Daoy (cell line): ENCODE results near the gene CLSTN1. TPM values are rescaled to one million over a fixed set of nuclear protein-coding genes. Genes with fewer than 3 reads are reported as not detected.

Experiments used
- DNase-seq: peaks from one replicate; pipeline ENCODE4 v3.0.0-alpha.2; 2015; ENCODE audit warnings: low read depth
- total RNA-seq: library from RNA; depleted of rRNA; stranded (reverse); fragments of >200 nt; shearing (Covaris generic); gene quantifications from 2 replicates; pipeline ENCODE4 v1.2.3, GENCODE V29; 2014

CLSTN1 gene
- total RNA-seq, 1 experiment from 2014 or later = 37.5 TPM

DNA sequence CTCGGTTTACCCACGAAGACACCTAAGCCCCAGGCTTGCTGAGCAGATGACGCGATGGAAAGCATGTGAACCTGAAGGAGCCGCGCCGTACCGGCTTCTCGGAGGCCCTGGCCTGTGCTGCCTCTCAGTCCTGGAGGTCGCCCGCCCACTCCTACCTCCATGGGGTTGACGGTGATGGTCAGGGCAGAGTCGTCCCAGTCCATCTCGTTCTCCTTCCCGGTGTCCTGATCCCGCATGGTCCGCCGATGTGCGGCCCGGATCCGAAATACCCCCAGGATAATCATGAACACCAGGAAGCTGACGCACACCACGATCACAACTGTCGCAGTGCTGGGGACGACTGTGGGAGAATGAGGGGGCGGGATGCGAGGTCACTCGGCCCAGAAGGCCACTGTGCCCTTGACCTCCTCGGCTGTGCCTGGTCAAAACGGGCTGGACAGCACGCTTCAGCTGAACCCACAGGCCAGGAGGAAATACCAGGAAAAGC is 92.7 kb downstream of the CLSTN1 start:
- DNase-seq = no peak

DNA sequence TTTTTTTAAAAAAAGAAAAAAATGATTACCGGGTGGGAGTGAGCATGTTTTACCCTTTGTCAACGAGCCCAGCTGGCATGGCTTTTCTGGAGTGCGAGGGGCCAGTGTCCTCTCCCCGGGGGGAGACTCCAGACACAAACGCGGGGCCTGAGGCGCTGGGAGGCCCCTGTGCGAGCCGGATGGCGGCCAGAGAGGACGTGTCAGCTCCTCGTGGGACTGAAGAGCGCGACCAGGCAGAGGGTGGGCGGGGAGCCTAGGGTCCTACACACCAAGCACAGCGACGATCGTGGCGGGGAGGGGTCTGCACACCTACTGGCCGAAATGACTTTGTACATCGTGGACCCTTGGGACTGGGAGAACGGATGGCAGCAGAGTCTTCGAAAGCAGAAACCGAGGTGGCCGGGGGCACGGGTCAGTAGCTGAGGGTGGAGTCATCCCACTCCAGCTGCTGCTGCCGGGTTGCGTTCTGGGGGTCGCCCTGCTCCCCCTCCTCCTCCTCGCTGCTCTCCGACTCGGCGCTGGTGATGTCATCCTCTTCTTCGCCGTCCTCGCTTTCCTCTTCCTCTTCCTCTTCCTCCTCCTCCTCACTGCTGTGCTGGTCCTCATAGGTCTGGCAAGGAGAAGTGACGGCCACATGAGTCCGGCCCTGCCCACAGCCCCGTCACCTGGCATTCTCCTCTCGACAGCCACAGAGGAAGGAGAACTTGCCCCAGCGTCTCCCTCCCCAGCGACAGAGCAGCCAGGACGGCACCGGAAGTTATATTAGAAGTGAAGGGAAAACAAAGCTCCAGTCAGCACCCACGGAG is 93.5 kb downstream of the CLSTN1 start:
- DNase-seq = no peak

DNA sequence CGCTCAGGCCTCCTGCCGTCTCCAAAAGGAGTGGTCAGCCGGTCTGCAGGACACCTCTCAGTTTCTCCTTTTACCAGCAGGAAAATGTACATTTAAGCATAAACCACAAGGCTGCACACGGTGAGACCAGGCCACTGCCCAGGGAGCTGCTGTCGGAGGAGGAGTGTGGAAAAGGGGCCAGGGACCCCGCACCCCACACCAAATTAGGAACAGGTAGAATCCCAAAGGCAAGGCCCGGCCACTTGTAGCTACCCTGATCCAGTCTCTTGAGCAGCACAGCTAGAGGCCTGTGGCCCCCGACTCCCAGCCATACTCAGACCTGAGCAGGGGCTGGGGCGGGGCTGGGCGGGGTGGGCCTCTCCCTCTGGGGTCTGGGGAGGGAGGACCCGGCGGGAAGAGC is 94.2 kb downstream of the CLSTN1 start:
- no peak for DNase-seq

GRCh38 chr1:9728451-9729295 is 95.1 kb downstream of the CLSTN1 start:
- DNase-seq = no peak

GRCh38 chr1:9726905-9727595 is 96.7 kb downstream of the CLSTN1 start:
- no peak for DNase-seq

- DNase-seq = no peak
Measured at GRCh38 chr1:9726406-9726805, 97.4 kb downstream of the CLSTN1 start.

DNA sequence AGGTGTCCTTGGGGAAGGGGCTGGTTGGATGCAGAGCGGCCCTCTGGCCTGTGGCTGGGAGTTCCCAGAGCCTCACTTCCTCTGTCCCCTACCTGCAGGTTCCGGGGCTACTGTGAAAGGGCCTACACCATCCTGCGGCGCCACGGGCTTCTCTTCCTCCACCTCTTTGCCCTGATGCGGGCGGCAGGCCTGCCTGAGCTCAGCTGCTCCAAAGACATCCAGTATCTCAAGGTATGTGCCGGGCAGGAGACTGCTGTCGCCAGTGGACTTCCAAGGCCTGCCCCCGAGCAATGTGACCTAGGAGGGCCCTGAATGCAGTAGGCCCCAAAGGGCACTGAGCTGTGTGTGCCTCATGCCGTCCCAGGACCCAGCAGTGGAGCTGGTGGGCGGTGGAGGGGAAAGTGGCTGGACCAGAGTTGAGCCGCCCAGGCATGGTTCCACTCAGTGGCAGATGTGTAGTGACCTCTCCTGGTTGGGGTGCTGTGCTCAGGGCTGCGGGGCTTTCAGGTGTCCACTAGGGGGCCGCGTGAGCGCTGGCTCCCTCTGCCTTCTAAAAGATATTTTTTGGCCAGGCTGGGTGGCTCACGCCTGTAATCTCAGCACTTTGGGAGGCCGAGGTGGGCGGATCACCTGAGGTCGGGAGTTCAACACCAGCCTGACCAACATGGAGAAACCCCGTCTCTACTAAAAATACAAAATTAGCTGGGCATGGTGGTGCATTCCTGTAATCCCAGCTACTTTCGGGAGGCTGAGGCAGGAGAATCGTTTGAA is 98.9 kb downstream of the CLSTN1 start:
- peak; percentile 73 for DNase-seq

- DNase-seq = no peak
Measured at GRCh38 chr1:9723926-9724325, 99.8 kb downstream of the CLSTN1 start.

DNA sequence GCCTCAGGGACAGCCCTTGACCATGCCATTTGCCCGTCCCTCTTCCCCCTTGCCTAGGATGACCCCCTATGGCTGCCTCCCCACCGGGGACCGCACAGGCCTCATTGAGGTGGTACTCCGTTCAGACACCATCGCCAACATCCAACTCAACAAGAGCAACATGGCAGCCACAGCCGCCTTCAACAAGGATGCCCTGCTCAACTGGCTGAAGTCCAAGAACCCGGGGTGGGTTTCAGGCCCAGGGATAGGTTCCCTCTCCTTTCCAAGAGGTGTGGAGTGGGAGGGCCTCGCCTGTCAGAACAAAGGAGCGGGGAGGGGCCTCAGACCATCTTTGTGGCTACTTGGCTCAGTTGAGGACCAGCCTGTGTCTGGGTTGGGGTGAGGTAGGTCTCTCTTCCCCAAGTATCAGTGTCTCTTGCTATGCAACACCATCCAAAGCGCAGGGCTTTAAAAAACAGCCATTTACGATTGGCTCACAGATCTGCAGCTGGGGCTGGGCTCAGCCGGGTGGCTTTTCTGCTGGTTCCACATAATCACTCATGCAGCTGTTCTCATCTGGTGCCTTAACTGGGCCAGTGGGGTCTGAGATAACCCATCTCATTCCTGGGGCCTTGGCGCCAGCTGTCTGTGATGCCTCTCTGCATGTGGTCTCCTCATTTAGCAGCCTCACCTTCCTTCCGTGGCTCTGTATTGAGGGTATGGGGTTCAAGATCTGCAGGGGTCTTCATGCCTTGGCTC is 100.5 kb downstream of the CLSTN1 start:
- DNase-seq = no peak

GRCh38 chr1:9722378-9722749 is 101.4 kb downstream of the CLSTN1 start:
- DNase-seq = no peak

GRCh38 chr1:9721606-9722377 is 102.0 kb downstream of the CLSTN1 start:
- DNase-seq = peak; percentile 53

GRCh38 chr1:9720785-9721605 is 102.8 kb downstream of the CLSTN1 start:
- no peak for DNase-seq

- DNase-seq = no peak
Measured at GRCh38 chr1:9719978-9720722, 103.6 kb downstream of the CLSTN1 start.

DNA sequence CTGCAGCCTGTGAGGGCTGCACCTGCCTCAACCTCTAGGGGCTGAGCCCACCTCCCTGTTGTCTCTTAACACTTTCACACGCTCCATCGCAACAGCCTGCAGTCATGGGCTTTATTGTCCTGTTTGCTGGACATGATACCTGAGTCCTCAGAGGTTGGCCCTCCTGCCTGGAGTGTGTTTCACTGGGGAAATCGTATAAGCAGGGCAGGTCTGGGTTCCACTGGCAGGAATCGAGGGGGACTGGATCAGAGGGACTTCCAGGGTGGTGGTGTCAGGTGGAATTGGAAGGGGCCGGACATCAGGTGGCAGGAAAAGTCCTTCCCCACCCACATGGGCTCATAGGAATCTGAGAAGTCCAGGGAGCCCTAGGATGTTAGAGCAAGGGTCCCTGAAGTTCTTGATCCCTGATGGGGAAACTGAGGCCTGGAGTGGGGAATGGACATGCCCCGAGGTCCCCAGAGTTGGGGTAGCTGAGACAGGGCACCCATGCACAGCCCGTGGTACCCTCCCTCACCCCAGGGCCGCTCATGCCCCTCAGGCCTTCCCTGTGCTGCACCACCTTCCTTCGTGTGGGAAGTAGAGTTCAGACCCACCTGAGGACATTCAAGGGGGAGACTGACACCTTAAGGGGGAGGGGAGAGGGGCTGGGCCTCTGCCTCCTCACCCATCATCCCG is 105.6 kb downstream of the CLSTN1 start:
- DNase-seq = no peak

GRCh38 chr1:9717193-9718005 is 106.4 kb downstream of the CLSTN1 start:
- no peak for DNase-seq

DNA sequence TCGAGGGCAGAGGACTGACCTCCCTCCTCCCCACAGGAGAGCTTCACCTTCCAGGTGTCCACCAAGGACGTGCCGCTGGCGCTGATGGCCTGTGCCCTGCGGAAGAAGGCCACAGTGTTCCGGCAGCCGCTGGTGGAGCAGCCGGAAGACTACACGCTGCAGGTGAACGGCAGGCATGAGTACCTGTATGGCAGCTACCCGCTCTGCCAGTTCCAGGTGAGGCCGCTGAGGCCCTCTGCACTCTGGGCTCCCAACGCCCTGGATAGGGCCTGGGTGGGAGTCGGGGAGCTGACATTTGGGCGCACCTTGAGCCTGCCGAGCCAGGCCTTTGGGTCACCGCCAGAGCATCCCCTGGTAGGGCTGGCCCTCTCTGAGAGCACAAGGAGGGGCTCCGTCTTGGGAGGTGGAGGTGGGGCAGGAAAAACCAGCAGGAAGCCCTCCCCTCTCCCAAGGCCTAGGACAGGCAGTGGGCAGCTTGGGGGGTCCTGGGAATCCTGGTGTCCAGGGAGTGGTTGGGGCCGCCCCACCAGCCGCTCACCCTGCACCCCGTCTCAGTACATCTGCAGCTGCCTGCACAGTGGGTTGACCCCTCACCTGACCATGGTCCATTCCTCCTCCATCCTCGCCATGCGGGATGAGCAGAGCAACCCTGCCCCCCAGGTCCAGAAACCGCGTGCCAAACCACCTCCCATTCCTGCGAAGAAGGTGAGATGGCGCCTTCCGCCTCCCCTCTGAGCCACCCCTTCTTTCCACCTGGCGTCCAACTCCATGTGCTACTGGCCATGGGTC is 107.2 kb downstream of the CLSTN1 start:
- no peak for DNase-seq
